Measurements from ENCODE around the gene GPRC5D. TPM values are rescaled to one million over a fixed set of nuclear protein-coding genes. Genes with fewer than 3 reads are reported as not detected.

GPRC5D gene
- polyA plus RNA-seq, 3 donors: 0.49 TPM; not detected in 2

GRCh38 chr12:12919666-12920435 lies 32.1 kb downstream of the GPRC5D start:
- no peak for TF ChIP-seq CTCF (IDR thresholded peaks at IDR 0.05)
- intact Hi-C loops (cut with micrococcal nuclease): loop anchor here (5.0 to 10.0 kb wide), 5 partner anchors 62 to 312 kb away; no protein-coding TSS in a partner anchor
- H3K36me3 ChIP-seq (replicated peaks in 1 of 2; ENCODE audit: control insufficient read depth in 1 of 2, insufficient read depth in 2 of 2, low read length in 2 of 2): no peaks in the 10 kb centered on the region
- WGBS (ENCODE audit: insufficient coverage): 75% methylated on average over 2 of the region's 5 CpGs
- no peaks in the 10 kb centered on the region for H3K27me3 ChIP-seq (ENCODE audit: control insufficient read depth in 2 of 2, insufficient read depth in 2 of 2, low read length in 2 of 2)
- H3K9ac ChIP-seq (ENCODE audit: insufficient read depth, low read length, poor library complexity, severe bottlenecking): no peak overlapping the region
- no peak overlapping the region for H3K4me3 ChIP-seq (replicated peaks in 1 of 3; ENCODE audit: low read depth in 2 of 3, low read length in 3 of 3)
- no peak overlapping the region for H3K27ac ChIP-seq (ENCODE audit: low read depth in 1 of 2, low read length in 2 of 2)
- Mint-ChIP-seq H3K36me3 (no peaks in the 10 kb centered on the region), H3K9me3 (peaks cover 0 to 8% (median 0%) of the 10 kb centered on the region in 7 donors), H3K27ac (no peak overlapping the region), H3K4me1 (peaks cover 9% of the 10 kb centered on the region), H3K27me3 (ENCODE audit: low read depth in 3 of 3) (peaks cover 0 to 10% (median 1%) of the 10 kb centered on the region in 3 donors), H3K4me3 (no peak overlapping the region)
- no peaks in the 10 kb centered on the region for H4K20me1 ChIP-seq (ENCODE audit: insufficient read depth, low read length)
- H3K4me2 ChIP-seq (replicated peaks; ENCODE audit: extremely low read depth, low read length, poor library complexity, severe bottlenecking): no peak overlapping the region
- peaks cover 6 to 8% of the 10 kb centered on the region in 2 donors for H3K4me1 ChIP-seq (ENCODE audit: control insufficient read depth in 1 of 2, insufficient read depth in 2 of 2, low read length in 2 of 2)
- DNase-seq: no peak
- no peaks in the 10 kb centered on the region for H3K79me2 ChIP-seq (ENCODE audit: insufficient read depth, low read length)
- H2AFZ ChIP-seq (ENCODE audit: insufficient read depth, low read depth, low read length, poor library complexity, severe bottlenecking): no peak overlapping the region
- no peaks in the 10 kb centered on the region for H3K9me3 ChIP-seq (replicated peaks in 1 of 2; ENCODE audit: control insufficient read depth in 1 of 2, insufficient read depth in 1 of 2, low read length in 2 of 2)

GRCh38 chr12:12918781-12919389 lies 33.1 kb downstream of the GPRC5D start:
- peaks cover 6 to 8% of the 10 kb centered on the region in 2 donors for H3K4me1 ChIP-seq (ENCODE audit: control insufficient read depth in 1 of 2, insufficient read depth in 2 of 2, low read length in 2 of 2)
- no CpG with 5 or more reads among the region's 6 CpGs for WGBS (ENCODE audit: insufficient coverage)
- H3K36me3 Mint-ChIP-seq: no peaks in the 10 kb centered on the region
- H3K27me3 ChIP-seq (ENCODE audit: control insufficient read depth in 2 of 2, insufficient read depth in 2 of 2, low read length in 2 of 2): no peaks in the 10 kb centered on the region
- peaks cover 0 to 6% (median 0%) of the 10 kb centered on the region in 7 donors for H3K9me3 Mint-ChIP-seq
- no peak overlapping the region for H3K4me2 ChIP-seq (replicated peaks; ENCODE audit: extremely low read depth, low read length, poor library complexity, severe bottlenecking)
- no peak overlapping the region for H3K4me3 ChIP-seq (replicated peaks in 1 of 3; ENCODE audit: low read depth in 2 of 3, low read length in 3 of 3)
- H3K36me3 ChIP-seq (replicated peaks in 1 of 2; ENCODE audit: control insufficient read depth in 1 of 2, insufficient read depth in 2 of 2, low read length in 2 of 2): no peaks in the 10 kb centered on the region
- no peaks in the 10 kb centered on the region for H3K9me3 ChIP-seq (replicated peaks in 1 of 2; ENCODE audit: control insufficient read depth in 1 of 2, insufficient read depth in 1 of 2, low read length in 2 of 2)
- no peak overlapping the region for H2AFZ ChIP-seq (ENCODE audit: insufficient read depth, low read depth, low read length, poor library complexity, severe bottlenecking)
- no peak overlapping the region for H3K27ac ChIP-seq (ENCODE audit: low read depth in 1 of 2, low read length in 2 of 2)
- TF ChIP-seq CTCF (IDR thresholded peaks at IDR 0.05): no peak
- no peak for DNase-seq
- H3K4me1 Mint-ChIP-seq: peaks cover 9% of the 10 kb centered on the region
- H3K27me3 Mint-ChIP-seq (ENCODE audit: low read depth in 3 of 3): peaks cover 0 to 10% (median 3%) of the 10 kb centered on the region in 3 donors
- intact Hi-C loops (cut with micrococcal nuclease): loop anchor here (5.0 to 10.0 kb wide), 5 partner anchors 63 to 313 kb away; no protein-coding TSS in a partner anchor
- H3K79me2 ChIP-seq (ENCODE audit: insufficient read depth, low read length): no peaks in the 10 kb centered on the region
- no peak overlapping the region for H3K9ac ChIP-seq (ENCODE audit: insufficient read depth, low read length, poor library complexity, severe bottlenecking)
- no peak overlapping the region for H3K4me3 Mint-ChIP-seq
- H4K20me1 ChIP-seq (ENCODE audit: insufficient read depth, low read length): no peaks in the 10 kb centered on the region
- H3K27ac Mint-ChIP-seq: no peak overlapping the region
